ENCODE measurements around the gene TBX15. TPM values are rescaled to one million over a fixed set of nuclear protein-coding genes. Genes with fewer than 3 reads are reported as not detected.
"Not testable (repeated sequence)": the region's sequence is repeated elsewhere in the genome, so short reads cannot be mapped to it uniquely, and the experiment has no call there.

The TBX15 gene
- total RNA-seq, 4 donors from 2014 or later, result 1.1 to 5.4 (median 3.5) TPM

GRCh38 chr1:118918230-118918939 is 69.8 kb downstream of the TBX15 start:
- WGBS, 2 donors, result 93 to 94% methylated on average over 6 of the region's 6 CpGs
- Histone ChIP-seq H3K9me3 (no peaks in the 10 kb centered on the region), H3K4me1 (no peaks in the 10 kb centered on the region), H3K27me3 (no peaks in the 10 kb centered on the region), H3K36me3 (no peaks in the 10 kb centered on the region), H3K27ac (no peak overlapping the region), H3K4me3 (replicated peaks in 1 of 3) (no peak overlapping the region)
- TF ChIP-seq POLR2A (IDR thresholded peaks at IDR 0.05), result no peak
- no peak for TF ChIP-seq CTCF (IDR thresholded peaks at IDR 0.05)
- no peak for DNase-seq
- intact Hi-C loops (cut with DNase I), result no loop called here

- H3K4me3 ChIP-seq (replicated peaks in 1 of 3); H3K36me3 ChIP-seq; H3K4me1 ChIP-seq; DNase-seq; intact Hi-C loops (cut with DNase I); H3K27ac ChIP-seq; H3K27me3 ChIP-seq; H3K9me3 ChIP-seq: not testable (repeated sequence)
- 89 to 90% methylated on average over 4 of the region's 4 CpGs for WGBS, 2 donors
Measured at GRCh38 chr1:118916346-118916745, 71.8 kb downstream of the TBX15 start.

- Histone ChIP-seq H3K27me3 (no peaks in the 10 kb centered on the region), H3K9me3 (no peaks in the 10 kb centered on the region), H3K27ac (no peak overlapping the region), H3K36me3 (no peaks in the 10 kb centered on the region), H3K4me3 (replicated peaks in 1 of 3) (no peak overlapping the region), H3K4me1 (no peaks in the 10 kb centered on the region)
- no peak for TF ChIP-seq CTCF (IDR thresholded peaks at IDR 0.05)
- WGBS, 2 donors, result 74 to 83% methylated on average over 2 of the region's 2 CpGs
- intact Hi-C loops (cut with DNase I), result no loop called here
- DNase-seq, result no peak
Measured at GRCh38 chr1:118914379-118915161, 73.6 kb downstream of the TBX15 start.

GRCh38 chr1:118913818-118914217 is 74.3 kb downstream of the TBX15 start:
- TF ChIP-seq CTCF (IDR thresholded peaks at IDR 0.05) (no peak), POLR2A (IDR thresholded peaks at IDR 0.05) (no peak)
- Histone ChIP-seq H3K36me3 (no peaks in the 10 kb centered on the region), H3K4me1 (no peaks in the 10 kb centered on the region), H3K9me3 (no peaks in the 10 kb centered on the region), H3K4me3 (replicated peaks in 1 of 3) (no peak overlapping the region), H3K27ac (no peak overlapping the region), H3K27me3 (no peaks in the 10 kb centered on the region)
- 72 to 84% methylated on average over 4 of the region's 4 CpGs for WGBS, 2 donors
- no peak for DNase-seq
- intact Hi-C loops (cut with DNase I), result no loop called here

- Histone ChIP-seq H3K9me3 (no peaks in the 10 kb centered on the region), H3K4me1 (no peaks in the 10 kb centered on the region), H3K27ac (no peak overlapping the region), H3K36me3 (no peaks in the 10 kb centered on the region), H3K4me3 (replicated peaks in 1 of 3) (no peak overlapping the region), H3K27me3 (no peaks in the 10 kb centered on the region)
- WGBS, 2 donors, result 83 to 89% methylated on average over 2 of the region's 2 CpGs
- DNase-seq, result no peak
- intact Hi-C loops (cut with DNase I), result no loop called here
- no peak for TF ChIP-seq POLR2A (IDR thresholded peaks at IDR 0.05)
- TF ChIP-seq CTCF (IDR thresholded peaks at IDR 0.05), result no peak
Measured at GRCh38 chr1:118912574-118912973, 75.6 kb downstream of the TBX15 start.

Data from thyroid gland (tissue), 4 donors.